H1 (cell line): ENCODE data around the gene MYLK3. TPM values are rescaled to one million over a fixed set of nuclear protein-coding genes. Genes with fewer than 3 reads are reported as not detected.
A peak's percentile ranks its signal among the peaks of the same experiment; 100 is the strongest.

Experiments used
- CTCF ChIA-PET: fragments of 300-600 bp; sonication (Branson Sonifier 250); formaldehyde crosslinking; loops from one replicate; lab custom pipeline; 2021; ENCODE audit not compliant: partially characterized antibody; lab: Charles Lee
- POLR2A ChIA-PET: fragments of 300-600 bp; sonication (Branson Sonifier 250); formaldehyde crosslinking; loops from one replicate; lab custom pipeline; 2021; ENCODE audit warnings: inconsistent platforms; ENCODE audit not compliant: partially characterized antibody; lab: Charles Lee
- DNase-seq, 2 experiments: peaks; one replicate each; pipeline versions ENCODE4 v3.0.0 to v3.0.0-alpha.2; 2010 to 2022; ENCODE audit warnings: low spot score in 2 of 2, low read depth in 1 of 2, mixed read lengths in 1 of 2
- FAIRE-seq: peaks from 2 replicates; lab custom pipeline; 2011; peaks lifted over from hg19 to GRCh38; lab: Jason Lieb, UNC
- H2AFZ ChIP-seq: 2 replicates; pipeline ENCODE4 v1.8.1; 2012; ENCODE audit warnings: low read length, inconsistent platforms
- H2AK5ac ChIP-seq: 2 replicates; pipeline ENCODE4 v1.6.1; 2013; ENCODE audit warnings: low read depth, low read length
- H2BK120ac ChIP-seq: replicated peaks from 2 replicates; pipeline ENCODE3; 2013; ENCODE audit warnings: low read depth, low read length, inconsistent platforms
- H2BK12ac ChIP-seq: 2 replicates; pipeline ENCODE4 v1.6.1; 2013; ENCODE audit warnings: low read depth, low read length
- H2BK15ac ChIP-seq: 2 replicates; pipeline ENCODE4 v1.6.1; 2013; ENCODE audit warnings: low read length
- H2BK20ac ChIP-seq: 2 replicates; pipeline ENCODE4 v1.6.1; 2013; ENCODE audit warnings: low read length
- H2BK5ac ChIP-seq: 2 replicates; pipeline ENCODE4 v1.6.1; 2013; ENCODE audit warnings: low read depth, low read length
- H3K14ac ChIP-seq: 2 replicates; pipeline ENCODE4 v1.6.1; 2013; ENCODE audit warnings: inconsistent platforms; ENCODE audit not compliant: insufficient read length
- H3K18ac ChIP-seq: 2 replicates; pipeline ENCODE4 v1.6.1; 2013; ENCODE audit warnings: low read length; ENCODE audit errors: extremely low read depth
- H3K23ac ChIP-seq: 2 replicates; pipeline ENCODE4 v1.6.1; 2013; ENCODE audit warnings: inconsistent platforms; ENCODE audit not compliant: insufficient read length
- H3K23me2 ChIP-seq: 2 replicates; pipeline ENCODE4 v1.6.1; 2013; ENCODE audit warnings: low read depth, low read length
- H3K27ac ChIP-seq: 2 replicates; pipeline ENCODE4 v1.6.1; 2011; ENCODE audit warnings: low read depth, low read length, inconsistent platforms
- H3K27me3 ChIP-seq, 4 experiments: replicated peaks in 1 of 4; 1 replicate in 1 of 4; 2 replicates in 3 of 4; pipeline versions ENCODE4 v1.6.1 to v1.8.1; 2011 to 2013; ENCODE audit warnings: low read length in 3 of 4, mild to moderate bottlenecking in 3 of 4, inconsistent platforms in 2 of 4, mixed read lengths in 2 of 4, moderate library complexity in 1 of 4; ENCODE audit not compliant: control insufficient read depth in 3 of 4, insufficient read depth in 3 of 4; ENCODE audit errors: extremely low read depth in 1 of 4
- H3K36me3 ChIP-seq, 4 experiments: 2 replicates each; pipeline versions ENCODE4 v1.6.1 to v1.8.1; 2011 to 2013; ENCODE audit warnings: mild to moderate bottlenecking in 4 of 4, low read length in 3 of 4, moderate library complexity in 2 of 4, control low read depth in 1 of 4, inconsistent platforms in 1 of 4; ENCODE audit not compliant: insufficient read depth in 4 of 4, control insufficient read depth in 2 of 4
- H3K4ac ChIP-seq: replicated peaks from 2 replicates; pipeline ENCODE3; 2013; ENCODE audit warnings: low read length, low read depth, mixed read lengths, inconsistent platforms; ENCODE audit not compliant: insufficient read length
- H3K4me1 ChIP-seq, 4 experiments: replicated peaks in 1 of 4; 1 replicate in 1 of 4; 2 replicates in 3 of 4; pipeline versions ENCODE4 v1.6.1 to v1.8.1; 2011 to 2013; ENCODE audit warnings: low read length in 3 of 4, inconsistent platforms in 2 of 4, mixed read lengths in 1 of 4; ENCODE audit not compliant: insufficient read depth in 4 of 4, control insufficient read depth in 3 of 4
- H3K4me2 ChIP-seq, 2 experiments: 2 replicates each; pipeline versions ENCODE4 v1.6.1 to v1.8.1; 2011 to 2013; ENCODE audit warnings: low read depth in 2 of 2, low read length in 2 of 2, control low read depth in 1 of 2, inconsistent platforms in 1 of 2, mild to moderate bottlenecking in 1 of 2; ENCODE audit not compliant: insufficient read depth in 1 of 2
- H3K4me3 ChIP-seq, 4 experiments: fragments of 200-600, 300-600 bp in 1 of 4; sonication (generic), shearing (Covaris generic), sonication (Bioruptor Twin) in 1 of 4; 2 replicates each; pipeline versions ENCODE4 v1.5.1 to v1.8.1; 2011 to 2016; ENCODE audit warnings: low read length in 4 of 4, low read depth in 3 of 4, control low read depth in 2 of 4, inconsistent platforms in 2 of 4, mild to moderate bottlenecking in 2 of 4, mixed read lengths in 1 of 4, moderate library complexity in 1 of 4; ENCODE audit not compliant: insufficient read depth in 2 of 4; ENCODE audit errors: extremely low read depth in 1 of 4
- H3K56ac ChIP-seq: replicated peaks from 2 replicates; pipeline ENCODE3; 2013; ENCODE audit warnings: low read depth, mild to moderate bottlenecking, mixed read lengths, low read length, inconsistent platforms; ENCODE audit not compliant: insufficient read length
- H3K79me1 ChIP-seq: 2 replicates; pipeline ENCODE4 v1.6.1; 2013; ENCODE audit warnings: low read depth, low read length, control low read depth
- H3K79me2 ChIP-seq, 2 experiments: 2 replicates each; pipeline versions ENCODE4 v1.6.1 to v1.8.1; 2012 to 2013; ENCODE audit warnings: low read length in 2 of 2, mild to moderate bottlenecking in 2 of 2, inconsistent platforms in 1 of 2; ENCODE audit not compliant: insufficient read depth in 2 of 2, control insufficient read depth in 1 of 2
- H3K9ac ChIP-seq, 4 experiments: replicated peaks in 1 of 4; 1 replicate in 1 of 4; 2 replicates in 3 of 4; pipeline versions ENCODE4 v1.6.1 to v1.8.1; 2011 to 2013; ENCODE audit warnings: low read depth in 3 of 4, low read length in 3 of 4, control low read depth in 2 of 4, mild to moderate bottlenecking in 2 of 4, moderate library complexity in 2 of 4, inconsistent platforms in 1 of 4; ENCODE audit errors: extremely low read depth in 1 of 4
- H3K9me3 ChIP-seq, 2 experiments: 2 replicates each; pipeline versions ENCODE4 v1.6.1 to v1.8.1; 2012 to 2013; ENCODE audit warnings: mild to moderate bottlenecking in 2 of 2, moderate library complexity in 2 of 2, control low read depth in 1 of 2, inconsistent platforms in 1 of 2, low read depth in 1 of 2, low read length in 1 of 2, mixed read lengths in 1 of 2; ENCODE audit not compliant: insufficient read depth in 2 of 2
- H4K20me1 ChIP-seq, 2 experiments: replicated peaks in 1 of 2; 2 replicates each; pipeline versions ENCODE3 to v1.8.1; 2011 to 2013; ENCODE audit warnings: inconsistent platforms in 2 of 2, low read length in 2 of 2, mild to moderate bottlenecking in 1 of 2; ENCODE audit not compliant: insufficient read depth in 2 of 2, control insufficient read depth in 1 of 2
- H4K5ac ChIP-seq: 2 replicates; pipeline ENCODE4 v1.6.1; 2013; ENCODE audit warnings: low read length, low read depth, mixed read lengths, inconsistent platforms; ENCODE audit not compliant: insufficient read length
- H4K8ac ChIP-seq: 2 replicates; pipeline ENCODE4 v1.8.0; 2013; ENCODE audit warnings: mild to moderate bottlenecking, moderate library complexity, low read length, inconsistent platforms; ENCODE audit not compliant: insufficient read depth; ENCODE audit errors: extremely low read depth
- H4K91ac ChIP-seq: replicated peaks from 2 replicates; pipeline ENCODE3; 2013; ENCODE audit warnings: low read length, mixed read lengths, inconsistent platforms; ENCODE audit not compliant: insufficient read length
- CTBP2 ChIP-seq: IDR thresholded peaks from 2 replicates; pipeline ENCODE4 v1.7.0; 2011; ENCODE audit warnings: borderline replicate concordance, mild to moderate bottlenecking, moderate library complexity, mixed read lengths, low read length; ENCODE audit not compliant: insufficient read depth, insufficient read length
- EP300 ChIP-seq, 2 experiments: IDR thresholded peaks; 1 replicate in 1 of 2; 2 replicates in 1 of 2; pipeline ENCODE4 v1.6.1; 2011 to 2012; ENCODE audit warnings: low read depth in 2 of 2, low read length in 2 of 2, mild to moderate bottlenecking in 2 of 2, borderline replicate concordance in 1 of 2, inconsistent platforms in 1 of 2, moderate library complexity in 1 of 2
- GABPA ChIP-seq: IDR thresholded peaks from 2 replicates; pipeline ENCODE4 v1.6.1; 2011; ENCODE audit warnings: mild to moderate bottlenecking, low read length, moderate library complexity, borderline replicate concordance; ENCODE audit not compliant: insufficient read depth
- JUN ChIP-seq: IDR thresholded peaks from 2 replicates; pipeline ENCODE4 v1.6.1; 2011; ENCODE audit warnings: low read depth, mild to moderate bottlenecking, improper control_type of control experiment, low read length
- KDM4A ChIP-seq: IDR thresholded peaks from one replicate; pipeline ENCODE4 v1.7.1; 2012; ENCODE audit warnings: low read depth, mild to moderate bottlenecking, moderate library complexity, low read length, inconsistent platforms; ENCODE audit not compliant: severe bottlenecking
- POU5F1 ChIP-seq: IDR thresholded peaks from 2 replicates; pipeline ENCODE4 v1.6.1; 2011; ENCODE audit warnings: low read depth, mild to moderate bottlenecking, low read length, moderate library complexity
- RBBP5 ChIP-seq: IDR thresholded peaks from 2 replicates; pipeline ENCODE4 v1.7.1; 2012; ENCODE audit warnings: low read depth, mild to moderate bottlenecking, inconsistent platforms, low read length, moderate library complexity, borderline replicate concordance
- RNF2 ChIP-seq: fragments of 200-900, 300-1000 bp; sonication (generic); IDR thresholded peaks from 2 replicates; pipeline ENCODE4 v1.7.1; 2016; ENCODE audit warnings: borderline replicate concordance, low read depth, mild to moderate bottlenecking, antibody characterized with exemption, low read length; ENCODE audit not compliant: poor library complexity, severe bottlenecking; ENCODE audit errors: missing control alignments
- SIRT6 ChIP-seq: IDR thresholded peaks from one replicate; pipeline ENCODE4 v1.7.1; 2012; ENCODE audit warnings: low read length, inconsistent platforms
- SRF ChIP-seq: IDR thresholded peaks from 2 replicates; pipeline ENCODE4 v1.6.1; 2011; ENCODE audit warnings: mild to moderate bottlenecking, low read depth, low read length, moderate library complexity
- WGBS, 2 experiments: shearing (Covaris generic) in 1 of 2; methylation state at CpG; one replicate each; pipeline versions ENCODE4 v1.1.6 to v1.1.7; 2013 to 2015; ENCODE audit warnings: low lambda C conversion rate in 2 of 2, mixed read lengths in 2 of 2, inconsistent platforms in 1 of 2, low coverage in 1 of 2, missing lambda C conversion rate in 1 of 2; ENCODE audit not compliant: insufficient replicate concordance in 2 of 2, insufficient coverage in 1 of 2, insufficient read length in 1 of 2; ENCODE audit errors: extremely low coverage in 1 of 2, missing lambda C conversion rate in 1 of 2; 5-methylcytosine and 5-hydroxymethylcytosine counted together
- polyA plus RNA-seq, 7 experiments: library from polyadenylated mRNA; depleted of rRNA in 3 of 7; stranded (reverse) in 5 of 7; unstranded in 2 of 7; fragments of >200 nt in 5 of 7; fragments of 200-250 nt in 2 of 7; gene quantifications; 1 replicate in 5 of 7; 2 replicates in 1 of 7; 4 replicates in 1 of 7; pipeline versions ENCODE4 v1.2.1 to v1.2.3, GENCODE V29; 2011 to 2013; ENCODE audit warnings: missing spikeins in 2 of 7, mixed read lengths in 2 of 7
- total RNA-seq: library from RNA; stranded (reverse); fragmentation: NEBNext Ultra II Directional; extraction: Animal tissue kit (Norgen Biotek cat#: 25700); gene quantifications from 2 replicates; pipeline ENCODE4 v1.2.1, GENCODE V29; 2021

Gene MYLK3
- total and polyA plus RNA-seq, 2 of the 8 experiments (the other 6 are each of a cell fraction or from before 2014, with no cell fraction given): 0.14 to 0.35 TPM

- Histone ChIP-seq H3K9me3 (0 out of 4 replicates have a peak, but pooled peaks cover 0 to 2% of the 10 kb centered on the region in 2 experiments), H2BK5ac (no peak overlapping the region), H3K14ac (no peak overlapping the region), H2BK15ac (no peak overlapping the region), H3K4ac (no peak overlapping the region), H3K27me3 (no peaks in the 10 kb centered on the region), H2AFZ (peak overlapping the region; percentile 44; the same call in 1 of the 2 replicates), H4K20me1 (no peaks in the 10 kb centered on the region), H3K79me2 (no peaks in the 10 kb centered on the region), H3K4me1 (no peaks in the 10 kb centered on the region), H3K23me2 (no peaks in the 10 kb centered on the region), H3K27ac (no peak overlapping the region), H2BK12ac (no peak overlapping the region), H2BK20ac (no peak overlapping the region), H4K5ac (no peak overlapping the region), H3K23ac (no peak overlapping the region), H4K8ac (no peak overlapping the region), H4K91ac (no peak overlapping the region), H3K79me1 (no peaks in the 10 kb centered on the region), H3K18ac (peak overlapping the region; percentile 71; the same call in 1 of the 2 replicates), H3K9ac (no peak overlapping the region), H3K36me3 (no peaks in the 10 kb centered on the region), H3K56ac (no peak overlapping the region), H2BK120ac (no peak overlapping the region), H3K4me3 (no peak overlapping the region), H2AK5ac (no peak overlapping the region), H3K4me2 (no peak overlapping the region)
- ChIA-PET CTCF (interaction anchor here (0.8 to 1.0 kb wide), 2 partner anchors 13 to 18 kb away, joined by 3 to 4 read pairs; no protein-coding TSS in a partner anchor), POLR2A (interaction anchor here (0.8 to 0.9 kb wide), 2 partner anchors 56 to 66 kb away, joined by 3 read pairs; no protein-coding TSS in a partner anchor)
- TF ChIP-seq JUN (no peak), GABPA (no peak), RBBP5 (no peak), SIRT6 (no peak), CTBP2 (no peak), SRF (no peak), POU5F1 (no peak), RNF2 (no peak), KDM4A (no peak), EP300 (IDR thresholded peaks at IDR 0.05; ENCODE audit: borderline replicate concordance in 1 of 2, low read depth in 2 of 2, low read length in 2 of 2) (no peak)
- DNase-seq (no peak), FAIRE-seq (no peak)
- 88% methylated on average over 7 of the region's 7 CpGs; no CpG with 5 or more reads in 1 of the 2 experiments for WGBS, 2 experiments
Measured at GRCh38 chr16:46727184-46727583, 21.0 kb downstream of the MYLK3 start.
